K562 (cell line): Measurements from ENCODE around the gene CHCHD1. TPM values are rescaled to one million over a fixed set of nuclear protein-coding genes. Genes with fewer than 3 reads are reported as not detected.
A peak's percentile ranks its signal among the peaks of the same experiment; 100 is the strongest.

ENCODE experiments used
- CTCF ChIP-seq, 3 experiments: IDR thresholded peaks in 2 of 3; conservative IDR thresholded peaks in 1 of 3; 2 replicates each; pipeline ENCODE4 v1.5.1; 2011 to 2012; ENCODE audit warnings: low read length in 3 of 3, mild to moderate bottlenecking in 3 of 3, control low read depth in 2 of 3, improper control_type of control experiment in 1 of 3, inconsistent platforms in 1 of 3, low read depth in 1 of 3, mixed read lengths in 1 of 3, moderate library complexity in 1 of 3; ENCODE audit not compliant: insufficient read depth in 2 of 3
- DNMT1 ChIP-seq: fragments of 450-650 bp; IDR thresholded peaks from 2 replicates; pipeline ENCODE4 v1.6.1; 2016; ENCODE audit warnings: antibody characterized with exemption, mild to moderate bottlenecking
- E2F4 ChIP-seq: sonication (generic); formaldehyde crosslinking; IDR thresholded peaks from 2 replicates; pipeline ENCODE4 v1.8.0; 2022; ENCODE audit warnings: mild to moderate bottlenecking, low read depth, missing genetic modification reagents
- HMG20A ChIP-seq: fragments of 450-650 bp; formaldehyde crosslinking; conservative IDR thresholded peaks from 2 replicates; pipeline ENCODE4 v1.4.0; 2020; ENCODE audit warnings: mild to moderate bottlenecking, mixed read lengths
- MIER1 ChIP-seq: fragments of 450-650 bp; IDR thresholded peaks from 2 replicates; pipeline ENCODE4 v1.6.1; 2016; ENCODE audit warnings: antibody characterized with exemption, mild to moderate bottlenecking, low read depth
- PHF20 ChIP-seq: fragments of 450-650 bp; IDR thresholded peaks from 2 replicates; pipeline ENCODE4 v1.6.1; 2018; ENCODE audit not compliant: partially characterized antibody
- SAFB ChIP-seq: fragments of 200-400 bp; formaldehyde crosslinking; IDR thresholded peaks from 2 replicates; pipeline ENCODE4 v1.6.1; 2017; ENCODE audit warnings: low read depth, low read length, borderline replicate concordance
- SMARCC2 ChIP-seq: fragments of 450-650 bp; IDR thresholded peaks from 2 replicates; pipeline ENCODE4 v1.6.1; 2017; ENCODE audit warnings: antibody characterized with exemption, moderate library complexity, mild to moderate bottlenecking, low read depth
- SNRNP70 ChIP-seq: fragments of 200-400 bp; formaldehyde crosslinking; optimal IDR thresholded peaks from 2 replicates; pipeline ENCODE3; 2017; ENCODE audit warnings: low read depth, low read length
- TAF9B ChIP-seq: fragments of 450-650 bp; IDR thresholded peaks from 2 replicates; pipeline ENCODE4 v1.6.1; 2018; ENCODE audit warnings: mild to moderate bottlenecking; ENCODE audit not compliant: partially characterized antibody
- USF1 ChIP-seq: sonication (generic); formaldehyde crosslinking; IDR thresholded peaks from 2 replicates; pipeline ENCODE4 v1.9.0; 2022; ENCODE audit warnings: mild to moderate bottlenecking, missing genetic modification reagents
- XRCC3 ChIP-seq: fragments of 450-650 bp; IDR thresholded peaks from 2 replicates; pipeline ENCODE4 v1.6.1; 2017; ENCODE audit warnings: mild to moderate bottlenecking, moderate library complexity
- ZNF133 ChIP-seq: fragments of 250-450 bp; sonication (Bioruptor Pico); IDR thresholded peaks from 2 replicates; pipeline ENCODE4 v1.4.0; 2020; ENCODE audit warnings: mild to moderate bottlenecking
- ZNF407 ChIP-seq: fragments of 450-650 bp; IDR thresholded peaks from 2 replicates; pipeline ENCODE4 v1.6.1; 2016; ENCODE audit warnings: low read depth
- ZNF445 ChIP-seq: fragments of 250-450 bp; sonication (Bioruptor Pico); IDR thresholded peaks from 2 replicates; pipeline ENCODE4 v1.4.0; 2020; ENCODE audit warnings: low read depth, mild to moderate bottlenecking, moderate library complexity
- ZNF766 ChIP-seq: fragments of 200-800 bp; sonication (Bioruptor generic); conservative IDR thresholded peaks from 2 replicates; pipeline ENCODE4 v1.6.1; 2016; ENCODE audit warnings: missing genetic modification characterization, missing compliant biosample characterization
- polyA plus RNA-seq, 8 experiments: library from polyadenylated mRNA; depleted of rRNA in 4 of 8; stranded (reverse) in 5 of 8; unstranded in 3 of 8; fragments of >200 nt; fragmentation: Nextera tagmentation in 2 of 8; fragmentation: Illumina TruSeq in 1 of 8; extraction: Ambion mirVana in 2 of 8; extraction: Trizol in 1 of 8; gene quantifications; 2 replicates each; pipeline versions ENCODE4 v1.2.1 to v1.2.3, GENCODE V29; 2011 to 2014; ENCODE audit warnings: inconsistent platforms in 1 of 8, missing spikeins in 1 of 8
- total RNA-seq, 7 experiments: library from RNA; depleted of rRNA in 6 of 7; stranded (reverse); fragments of >200 nt in 6 of 7; fragmentation: Illumina TruSeq in 2 of 7; extraction: Trizol in 2 of 7; gene quantifications; 2 replicates each; pipeline versions ENCODE4 v1.2.1 to v1.2.3, GENCODE V29; 2011 to 2021; ENCODE audit warnings: low replicate concordance in 1 of 7

The CHCHD1 gene
- total and polyA plus RNA-seq, 9 of the 15 experiments (the other 6 are each of a cell fraction or from before 2014, with no cell fraction given) = 52.9 to 126 (median 83.4) TPM

GRCh38 chr10:73785211-73785720 is 3.4 kb downstream of the CHCHD1 start, which contains the start of gene ZSWIM8 (continued):
- peak; percentile 85 for TF ChIP-seq PHF20
- TF ChIP-seq CTCF (IDR thresholded peaks at IDR 0.05 in 2 of 3, conservative IDR thresholded peaks at IDR 0.05 in 1 of 3; ENCODE audit: insufficient read depth in 2 of 3, low read depth in 1 of 3, low read length in 3 of 3) = peak in 1 of 3 experiments; percentile 24; a peak in 1 of 6 replicates
- TF ChIP-seq ZNF766 = peak; percentile 76; the same call in 1 of the 2 replicates
- TF ChIP-seq SMARCC2 = no peak
- TF ChIP-seq E2F4 (CRISPR knock-in tag) = no peak
- TF ChIP-seq XRCC3 = no peak
- TF ChIP-seq SNRNP70 = no peak
- TF ChIP-seq DNMT1 = no peak
- no peak for TF ChIP-seq HMG20A (CRISPR knock-in tag)
- TF ChIP-seq MIER1 = no peak
- TF ChIP-seq ZNF133 (CRISPR knock-in tag) = no peak
- peak; percentile 78; the same call in 1 of the 2 replicates for TF ChIP-seq SAFB
- TF ChIP-seq TAF9B = no peak
- 0 out of 2 replicates have a peak, but pooled peaks have one; percentile 1 for TF ChIP-seq ZNF445 (CRISPR knock-in tag)
- peak; percentile 91 for TF ChIP-seq ZNF407
- TF ChIP-seq USF1 (CRISPR knock-in tag) = peak; percentile 65; the same call in 1 of the 2 replicates
